Stomach smooth muscle (tissue), 2 donors: ENCODE results near the gene IFT80.

ENCODE experiments used
- H3K27ac ChIP-seq: one replicate; pipeline ENCODE4 v1.7.0; 2013; ENCODE audit warnings: mild to moderate bottlenecking, low read length, inconsistent platforms
- H3K27me3 ChIP-seq, 2 donors: one replicate each; pipeline ENCODE4 v1.7.0; 2013; ENCODE audit warnings: low read length in 2 of 2; ENCODE audit not compliant: insufficient read depth in 2 of 2, control insufficient read depth in 1 of 2
- H3K36me3 ChIP-seq, 2 donors: one replicate each; pipeline ENCODE4 v1.7.0; 2013; ENCODE audit warnings: low read length in 2 of 2; ENCODE audit not compliant: control insufficient read depth in 2 of 2, insufficient read depth in 2 of 2
- H3K4me1 ChIP-seq: one replicate; pipeline ENCODE4 v1.7.0; 2013; ENCODE audit warnings: low read length; ENCODE audit not compliant: control insufficient read depth, insufficient read depth
- H3K4me3 ChIP-seq, 2 donors: one replicate each; pipeline ENCODE4 v1.7.0; 2013; ENCODE audit warnings: low read length in 2 of 2
- H3K9ac ChIP-seq, 2 donors: one replicate each; pipeline ENCODE4 v1.7.0; 2013; ENCODE audit warnings: low read length in 2 of 2, mild to moderate bottlenecking in 1 of 2
- H3K9me3 ChIP-seq, 2 donors: one replicate each; pipeline ENCODE4 v1.7.0; 2013; ENCODE audit warnings: low read length in 2 of 2; ENCODE audit not compliant: control insufficient read depth in 2 of 2
- donor health status: healthy.
- donor health status: Pancreatic carcinoma.

The IFT80 gene

GRCh38 chr3:160400702-160401150 is 1.7 kb upstream of the IFT80 start:
- Histone ChIP-seq H3K9ac (peak overlapping the region; percentile 90 to 94), H3K27ac (peak overlapping the region; percentile 82), H3K27me3 (peaks cover 2 to 17% of the 10 kb centered on the region in 2 donors), H3K36me3 (no peaks in the 10 kb centered on the region), H3K4me3 (peak overlapping the region; percentile 94 to 100), H3K9me3 (no peaks in the 10 kb centered on the region), H3K4me1 (peaks cover 12% of the 10 kb centered on the region)

DNA sequence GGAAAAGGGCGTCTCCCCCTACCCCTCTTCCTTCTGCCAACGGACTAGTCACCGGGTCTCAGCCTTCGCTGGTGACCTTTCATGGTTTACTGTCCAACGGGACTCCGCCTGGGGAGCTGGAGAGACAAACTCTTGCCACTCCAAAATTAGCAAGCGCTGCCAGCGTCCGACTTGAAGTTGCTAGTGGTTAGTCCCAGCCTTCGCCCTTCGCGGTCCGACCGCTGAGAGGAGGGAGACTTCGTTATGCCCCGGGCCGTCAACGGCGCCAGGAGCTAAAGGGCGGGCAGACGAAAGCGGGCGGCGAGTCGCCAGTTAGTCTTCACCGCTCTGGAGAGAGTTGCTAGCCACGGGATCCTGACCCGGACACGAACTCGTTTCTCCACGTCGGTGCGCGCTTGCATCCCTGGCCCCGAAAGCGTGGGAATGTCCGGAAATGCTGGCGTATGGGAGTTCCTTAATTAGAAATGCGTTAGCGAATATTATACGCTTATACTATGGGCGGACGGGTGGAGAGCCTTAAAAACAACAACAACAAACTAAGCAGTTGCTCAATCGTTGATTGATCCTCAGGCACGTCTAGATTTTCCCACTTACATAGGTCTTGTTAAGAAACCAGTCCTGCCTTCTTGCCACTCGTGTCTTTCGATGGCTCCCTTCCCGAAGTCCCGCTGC is 1.1 kb upstream of the IFT80 start:
- no peaks in the 10 kb centered on the region for H3K9me3 ChIP-seq
- H3K4me1 ChIP-seq, result peaks cover 12% of the 10 kb centered on the region
- H3K27me3 ChIP-seq, result peaks cover 2 to 17% of the 10 kb centered on the region in 2 donors
- peak overlapping the region; percentile 94 to 100 for H3K4me3 ChIP-seq
- peak overlapping the region; percentile 90 to 94 for H3K9ac ChIP-seq
- peak overlapping the region; percentile 82 for H3K27ac ChIP-seq
- H3K36me3 ChIP-seq, result no peaks in the 10 kb centered on the region

- Histone ChIP-seq H3K4me1 (peaks cover 12% of the 10 kb centered on the region), H3K9me3 (no peaks in the 10 kb centered on the region)
Observed at GRCh38 chr3:160398820-160399124, 253 bp downstream of the IFT80 start.

DNA sequence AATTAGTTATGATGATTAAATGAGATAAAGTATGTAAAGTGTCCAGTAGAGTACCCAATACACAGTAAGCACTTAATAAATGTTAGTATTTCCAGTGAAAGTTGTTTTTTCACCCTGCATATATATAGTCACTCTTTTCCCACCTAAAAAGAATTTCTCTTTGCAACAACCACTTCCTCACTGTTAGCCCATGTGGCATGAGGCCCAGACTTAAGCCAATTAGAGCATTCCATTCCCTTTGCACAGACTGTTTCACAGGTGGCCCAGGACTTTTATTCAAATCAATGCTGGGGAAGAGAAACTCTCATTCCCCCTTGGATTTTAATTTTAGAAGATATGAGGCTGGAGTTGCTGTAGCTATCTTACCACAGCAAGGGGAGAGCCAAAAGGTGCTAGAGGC is 3.7 kb downstream of the IFT80 start:
- Histone ChIP-seq H3K27ac (no peak overlapping the region), H3K4me1 (peaks cover 4% of the 10 kb centered on the region), H3K9me3 (no peaks in the 10 kb centered on the region), H3K9ac (no peak overlapping the region), H3K4me3 (no peak overlapping the region), H3K36me3 (no peaks in the 10 kb centered on the region), H3K27me3 (no peaks in the 10 kb centered on the region)

More at GRCh38 chr3:160398820-160399124, 253 bp downstream of the IFT80 start:
- peak overlapping the region; percentile 90 to 94 for H3K9ac ChIP-seq
- peak overlapping the region; percentile 82 for H3K27ac ChIP-seq
- H3K4me3 ChIP-seq, result peak overlapping the region; percentile 94 to 100
- H3K36me3 ChIP-seq, result no peaks in the 10 kb centered on the region
- H3K27me3 ChIP-seq, result peaks cover 2 to 15% of the 10 kb centered on the region in 2 donors

DNA sequence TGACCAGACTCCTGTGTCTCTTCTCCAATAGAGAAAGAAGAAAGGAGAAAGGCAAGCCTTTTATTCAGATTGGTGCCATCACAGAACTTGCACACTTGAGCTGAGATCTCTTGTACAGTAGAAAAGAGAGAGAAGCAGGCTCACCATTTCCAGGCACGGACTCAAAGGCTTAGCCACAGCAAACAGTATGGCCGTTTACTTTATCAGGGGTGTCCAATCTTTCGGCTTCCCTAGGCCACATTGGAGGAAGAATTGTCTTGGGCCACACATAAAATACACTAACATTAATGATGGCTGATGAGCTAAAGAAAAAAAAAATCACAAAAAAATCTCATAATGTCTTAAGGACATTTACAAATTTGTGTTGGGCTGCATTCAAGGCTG is 5.0 kb downstream of the IFT80 start:
- Histone ChIP-seq H3K9ac (no peak overlapping the region), H3K4me1 (no peaks in the 10 kb centered on the region), H3K4me3 (no peak overlapping the region), H3K9me3 (no peaks in the 10 kb centered on the region), H3K36me3 (no peaks in the 10 kb centered on the region), H3K27me3 (no peaks in the 10 kb centered on the region), H3K27ac (no peak overlapping the region)

DNA sequence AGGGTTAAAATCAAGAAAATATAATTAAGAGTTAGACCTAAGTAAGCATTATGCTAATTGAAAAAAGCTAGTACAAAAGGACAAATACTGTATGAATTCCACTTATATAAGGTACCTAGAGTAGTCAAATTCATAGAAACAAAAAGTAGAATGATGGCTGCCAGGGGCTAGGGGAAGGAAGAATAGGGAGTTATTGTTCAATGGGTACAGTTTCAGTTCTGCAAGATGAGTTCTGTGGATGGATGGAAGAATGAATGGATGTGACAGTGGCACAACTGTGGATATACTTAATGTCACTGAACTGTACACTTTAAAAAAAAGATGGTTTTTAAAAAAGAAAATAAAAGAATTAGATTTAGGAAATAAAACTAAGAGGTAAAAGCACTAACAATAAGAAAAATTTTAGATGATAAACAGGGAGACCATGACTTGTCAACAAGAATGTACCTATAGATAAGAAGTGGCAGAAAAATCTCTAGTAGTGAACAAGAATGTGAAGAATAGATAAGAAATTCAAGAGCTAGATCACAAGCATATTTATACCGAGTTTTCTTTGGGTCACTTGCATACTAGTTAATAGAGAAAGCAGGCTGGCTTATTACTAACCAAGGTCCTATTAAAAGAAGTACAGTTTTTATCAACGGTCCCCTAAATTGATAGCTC is 5.5 kb downstream of the IFT80 start:
- Histone ChIP-seq H3K27me3 (no peaks in the 10 kb centered on the region), H3K36me3 (no peaks in the 10 kb centered on the region), H3K9me3 (no peaks in the 10 kb centered on the region), H3K4me3 (no peak overlapping the region), H3K4me1 (no peaks in the 10 kb centered on the region), H3K9ac (no peak overlapping the region), H3K27ac (no peak overlapping the region)

DNA sequence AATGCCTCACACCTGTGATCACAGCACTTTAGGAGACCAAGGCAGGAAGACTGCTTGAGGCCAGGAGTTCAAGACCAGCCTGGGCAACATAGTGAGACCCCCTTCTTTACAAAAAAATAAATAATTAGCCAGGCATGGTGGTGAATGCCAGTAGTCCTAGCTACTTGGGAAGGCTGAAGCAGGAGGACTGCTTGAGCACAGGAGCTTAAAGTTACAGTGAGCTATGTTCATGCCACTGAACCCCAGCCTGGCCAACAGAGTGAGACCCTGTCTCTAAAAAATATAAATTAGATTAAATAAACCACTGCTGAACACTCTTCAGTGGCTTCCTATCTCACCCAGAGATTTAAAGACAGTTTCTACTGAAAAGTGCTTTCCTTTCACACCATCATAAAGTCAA is 6.2 kb downstream of the IFT80 start:
- Histone ChIP-seq H3K9me3 (no peaks in the 10 kb centered on the region), H3K36me3 (no peaks in the 10 kb centered on the region), H3K4me3 (no peak overlapping the region), H3K9ac (no peak overlapping the region), H3K4me1 (no peaks in the 10 kb centered on the region), H3K27me3 (no peaks in the 10 kb centered on the region), H3K27ac (no peak overlapping the region)

DNA sequence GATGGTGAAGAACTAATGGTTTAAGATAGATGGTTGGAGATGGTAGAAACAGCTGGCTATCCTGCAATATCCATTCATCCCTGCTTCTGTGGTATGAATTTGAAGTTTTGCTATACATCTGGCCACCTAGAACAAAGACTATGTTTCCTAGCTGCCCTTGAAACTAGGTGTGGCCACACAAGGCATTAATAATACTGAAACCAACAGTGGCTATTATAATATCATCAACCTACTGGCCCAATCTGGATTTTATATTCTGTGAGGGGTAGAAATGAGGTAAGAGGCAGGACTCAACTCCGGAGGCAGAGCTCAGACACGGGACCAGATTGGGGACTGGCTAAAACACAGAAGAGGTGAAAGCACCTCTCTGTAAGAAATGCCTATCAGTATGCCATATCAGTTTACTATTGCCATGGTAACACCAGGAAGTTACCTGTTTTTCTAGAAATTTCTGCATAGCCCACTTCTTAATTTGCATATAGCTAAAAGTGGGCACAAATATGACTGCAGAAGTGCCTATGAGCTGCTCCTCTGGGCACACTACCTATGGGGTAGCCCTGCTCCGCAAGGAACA is 8.4 kb downstream of the IFT80 start:
- Histone ChIP-seq H3K4me1 (no peaks in the 10 kb centered on the region), H3K9ac (no peak overlapping the region), H3K27me3 (no peaks in the 10 kb centered on the region), H3K9me3 (no peaks in the 10 kb centered on the region), H3K36me3 (no peaks in the 10 kb centered on the region), H3K27ac (no peak overlapping the region), H3K4me3 (no peak overlapping the region)

GRCh38 chr3:160384639-160385318 is 14.2 kb downstream of the IFT80 start:
- Histone ChIP-seq H3K27ac (no peak overlapping the region), H3K4me1 (no peaks in the 10 kb centered on the region), H3K27me3 (no peaks in the 10 kb centered on the region), H3K4me3 (no peak overlapping the region), H3K36me3 (no peaks in the 10 kb centered on the region), H3K9me3 (no peaks in the 10 kb centered on the region), H3K9ac (no peak overlapping the region)

DNA sequence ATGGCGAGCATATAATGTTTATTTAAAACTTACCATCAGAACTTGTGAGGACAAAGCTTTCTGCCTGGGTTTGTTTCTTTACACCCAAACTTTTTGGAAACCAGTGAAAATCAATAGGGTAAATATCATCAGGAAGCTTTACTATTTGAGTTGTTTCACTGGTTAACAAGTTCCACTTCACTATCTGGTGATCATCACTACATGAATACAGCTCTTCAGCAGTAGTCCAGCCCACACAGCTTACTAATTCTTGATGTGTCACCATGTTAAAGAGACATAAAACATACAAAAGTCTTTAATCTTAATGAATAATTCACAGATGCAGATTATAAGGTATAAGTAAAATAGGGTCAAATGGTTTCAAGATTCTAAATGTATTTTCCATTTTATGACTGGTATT is 17.6 kb downstream of the IFT80 start:
- Histone ChIP-seq H3K27me3 (no peaks in the 10 kb centered on the region), H3K27ac (no peak overlapping the region), H3K4me1 (no peaks in the 10 kb centered on the region), H3K36me3 (peaks cover 2 to 5% of the 10 kb centered on the region in 2 donors), H3K4me3 (no peak overlapping the region), H3K9me3 (no peaks in the 10 kb centered on the region), H3K9ac (no peak overlapping the region)
